K562 (cell line): ENCODE results near the gene SLC38A11. TPM values are rescaled to one million over a fixed set of nuclear protein-coding genes. Genes with fewer than 3 reads are reported as not detected.

ENCODE experiments used
- ATAC-seq: fragments of 200-7000 bp; cut with Tn5 transposase; 3 replicates; pipeline ENCODE4 v1.9.1; 2020; ENCODE audit warnings: moderate library complexity
- BruUV-seq: library from RNA; stranded (reverse); fragments of 400-500 nt; replicated peaks from 2 replicates; lab custom pipeline; 2021; lab: Mats Ljungman, UMichigan
- CTCF ChIA-PET: fragments of 300-600 bp; formaldehyde crosslinking; extraction: SDS; loops from one replicate; lab custom pipeline; 2021; ENCODE audit warnings: low intra/inter-chr PET ratio; lab: Yijun Ruan, JAX
- POLR2A ChIA-PET: fragments of 300-600, 350-650 bp; sonication (Branson Sonifier 250); formaldehyde crosslinking; extraction: SDS; loops from one replicate; lab custom pipeline; 2021; ENCODE audit warnings: antibody characterized with exemption, inconsistent platforms; lab: Yijun Ruan, JAX
- DNase-seq, 4 experiments: peaks; one replicate each; pipeline versions ENCODE4 v3.0.0 to v3.0.0-alpha.2; 2011 to 2018; ENCODE audit warnings: low spot score in 3 of 4, mixed read lengths in 3 of 4; ENCODE audit errors: extremely low read depth in 1 of 4
- FAIRE-seq: peaks from 2 replicates; lab custom pipeline; 2011; peaks lifted over from hg19 to GRCh38; lab: Jason Lieb, UNC
- H2AFZ ChIP-seq: 2 replicates; pipeline ENCODE4 v1.6.0; 2011; ENCODE audit warnings: low read depth, low read length, control low read depth, inconsistent platforms
- H3K27ac ChIP-seq: fragments of 200-600 bp; 3 replicates; pipeline ENCODE4 v1.8.0; 2011; ENCODE audit warnings: low read depth, mild to moderate bottlenecking, control low read depth, inconsistent platforms, low read length, moderate library complexity, mixed read lengths; ENCODE audit errors: extremely low read depth
- H3K27me3 ChIP-seq, 2 experiments: fragments of 300-600 bp in 1 of 2; 2 replicates in 1 of 2; 3 replicates in 1 of 2; pipeline versions ENCODE4 v1.6.0 to v1.8.0; 2011; ENCODE audit warnings: inconsistent platforms in 2 of 2, low read length in 2 of 2, mild to moderate bottlenecking in 1 of 2, mixed read lengths in 1 of 2, moderate library complexity in 1 of 2; ENCODE audit not compliant: control insufficient read depth in 2 of 2, insufficient read depth in 2 of 2
- H3K36me3 ChIP-seq: fragments of 300-600 bp; 3 replicates; pipeline ENCODE4 v1.8.0; 2011; ENCODE audit warnings: mild to moderate bottlenecking, low read length, inconsistent platforms; ENCODE audit not compliant: control insufficient read depth, insufficient read depth
- H3K4me1 ChIP-seq, 2 experiments: fragments of 200-600 bp in 1 of 2; replicated peaks in 1 of 2; 2 replicates in 1 of 2; 3 replicates in 1 of 2; pipeline versions ENCODE4 v1.5.1 to v1.8.0; 2011; ENCODE audit warnings: inconsistent platforms in 2 of 2, low read length in 2 of 2, mild to moderate bottlenecking in 1 of 2, mixed read lengths in 1 of 2, moderate library complexity in 1 of 2; ENCODE audit not compliant: control insufficient read depth in 2 of 2, insufficient read depth in 2 of 2
- H3K4me2 ChIP-seq: 2 replicates; pipeline ENCODE4 v1.6.1; 2011; ENCODE audit warnings: low read length, control low read depth, inconsistent platforms, mixed read lengths; ENCODE audit not compliant: insufficient read depth
- H3K4me3 ChIP-seq: fragments of 200-600 bp; sonication (generic), shearing (Covaris generic); 2 replicates; pipeline ENCODE4 v1.5.1; 2016; ENCODE audit warnings: control low read depth, inconsistent platforms
- H3K79me2 ChIP-seq: fragments of 200-600 bp; 3 replicates; pipeline ENCODE4 v1.8.0; 2011; ENCODE audit warnings: low read length, inconsistent platforms; ENCODE audit not compliant: control insufficient read depth, insufficient read depth
- H3K9ac ChIP-seq, 2 experiments: 2 replicates each; pipeline versions ENCODE4 v1.6.0 to v1.6.1; 2011; ENCODE audit warnings: low read depth in 2 of 2, low read length in 2 of 2, control low read depth in 1 of 2, inconsistent platforms in 1 of 2, mild to moderate bottlenecking in 1 of 2, mixed read lengths in 1 of 2; ENCODE audit not compliant: insufficient read depth in 1 of 2
- H3K9me1 ChIP-seq: one replicate; pipeline ENCODE4 v1.6.0; 2011; ENCODE audit warnings: inconsistent platforms, mild to moderate bottlenecking, low read length, moderate library complexity; ENCODE audit not compliant: control insufficient read depth, insufficient read depth
- H3K9me3 ChIP-seq: replicated peaks from 2 replicates; pipeline ENCODE4 v1.5.1; 2011; ENCODE audit warnings: low read depth, low read length, inconsistent platforms; ENCODE audit not compliant: control insufficient read depth, insufficient read depth
- H4K20me1 ChIP-seq: replicated peaks from 2 replicates; pipeline ENCODE4 v1.6.1; 2011; ENCODE audit warnings: low read length, inconsistent platforms, mixed read lengths; ENCODE audit not compliant: control insufficient read depth, insufficient read depth
- BCL6 ChIP-seq: fragments of 250-450 bp; sonication (Bioruptor Pico); IDR thresholded peaks from 2 replicates; pipeline ENCODE4 v1.4.0; 2020
- FOXJ3 ChIP-seq: sonication (generic); formaldehyde crosslinking; IDR thresholded peaks from 2 replicates; pipeline ENCODE4 v1.4.0; 2020; ENCODE audit warnings: mild to moderate bottlenecking, missing genetic modification reagents
- HDGF ChIP-seq: fragments of 450-650 bp; IDR thresholded peaks from 2 replicates; pipeline ENCODE4 v1.6.1; 2016
- RAD21 ChIP-seq, 2 experiments: fragments of 250-450 bp in 1 of 2; fragments of 450-650 bp in 1 of 2; sonication (Bioruptor Pico) in 1 of 2; formaldehyde crosslinking in 1 of 2; IDR thresholded peaks in 1 of 2; conservative IDR thresholded peaks in 1 of 2; 2 replicates each; pipeline versions ENCODE4 v1.4.0 to v1.8.0; 2020 to 2022; ENCODE audit warnings: mild to moderate bottlenecking in 2 of 2, moderate library complexity in 1 of 2
- ZBED1 ChIP-seq: IDR thresholded peaks from 2 replicates; pipeline ENCODE4 v1.6.1; 2014
- ZNF24 ChIP-seq: fragments of 450-650 bp; IDR thresholded peaks from 2 replicates; pipeline ENCODE4 v1.6.1; 2016
- ZZZ3 ChIP-seq: fragments of 450-650 bp; IDR thresholded peaks from 2 replicates; pipeline ENCODE4 v1.6.1; 2016; ENCODE audit warnings: antibody characterized with exemption, mild to moderate bottlenecking, moderate library complexity
- in situ Hi-C: fragments of 300-500 bp; cut with MboI; formaldehyde crosslinking; loops from 4 replicates; pipeline ENCODE4 v1.15.0; 2018; ENCODE audit warnings: inconsistent platforms, mixed read lengths
- intact Hi-C: fragments of 100-400 bp; cut with micrococcal nuclease; formaldehyde crosslinking; loops from 2 replicates; pipeline ENCODE4 v1.14.2; 2022
- polyA plus RNA-seq, 8 experiments: library from polyadenylated mRNA; depleted of rRNA in 4 of 8; stranded (reverse) in 5 of 8; unstranded in 3 of 8; fragments of >200 nt; fragmentation: Nextera tagmentation in 2 of 8; fragmentation: Illumina TruSeq in 1 of 8; extraction: Ambion mirVana in 2 of 8; extraction: Trizol in 1 of 8; gene quantifications; 2 replicates each; pipeline versions ENCODE4 v1.2.1 to v1.2.3, GENCODE V29; 2011 to 2014; ENCODE audit warnings: inconsistent platforms in 1 of 8, missing spikeins in 1 of 8
- total RNA-seq, 7 experiments: library from RNA; depleted of rRNA in 6 of 7; stranded (reverse); fragments of >200 nt in 6 of 7; fragmentation: Illumina TruSeq in 2 of 7; extraction: Trizol in 2 of 7; gene quantifications; 2 replicates each; pipeline versions ENCODE4 v1.2.1 to v1.2.3, GENCODE V29; 2011 to 2021; ENCODE audit warnings: low replicate concordance in 1 of 7
- TF ChIP-seq, protein P1 (sequence below): sonication (generic); formaldehyde crosslinking; IDR thresholded peaks from 2 replicates; pipeline ENCODE4 v1.8.0; 2022; ENCODE audit warnings: mild to moderate bottlenecking, low read depth, missing genetic modification reagents

SLC38A11 gene
- total and polyA plus RNA-seq, 9 of the 15 experiments (the other 6 are each of a cell fraction or from before 2014, with no cell fraction given), result not detected

DNA sequence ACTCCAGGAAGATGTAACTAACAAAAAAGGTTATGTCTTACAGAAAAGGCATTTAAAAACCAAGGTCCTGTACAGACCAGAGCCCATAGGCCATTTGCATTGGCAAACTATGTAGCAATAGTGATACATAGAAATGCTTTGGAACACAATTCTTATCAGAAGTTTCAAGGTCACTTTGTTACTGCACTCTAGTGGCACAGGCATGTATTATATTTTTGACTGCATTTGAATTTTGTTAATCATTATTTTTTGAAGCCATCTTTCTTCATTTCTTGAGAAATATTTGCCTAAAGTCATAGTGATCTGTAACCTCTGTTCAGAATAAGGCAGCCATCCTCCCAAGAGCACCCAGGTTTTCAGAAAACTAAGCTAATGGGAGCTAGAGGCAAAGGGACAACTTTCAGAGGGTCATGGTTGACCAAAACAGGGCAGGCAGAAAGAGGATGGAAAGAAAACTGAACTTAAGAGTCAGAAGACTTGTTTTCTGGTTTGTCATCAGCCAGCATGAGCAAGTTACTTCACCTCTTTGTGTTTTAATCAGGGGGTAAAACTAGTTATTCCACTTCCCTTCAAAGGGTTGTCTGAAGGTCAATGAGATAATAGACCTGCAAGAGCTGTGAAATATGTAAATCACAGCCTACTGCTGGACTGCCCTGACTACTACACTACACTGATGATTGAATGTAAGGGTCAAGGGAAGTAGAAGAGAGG lies 41.5 kb downstream of the SLC38A11 start:
- CTCF ChIA-PET, result interaction anchor here (0.6 kb wide), 1 partner anchor 173 kb away, joined by 3 read pairs; no protein-coding TSS in a partner anchor
- Histone ChIP-seq H3K9me3 (no peaks in the 10 kb centered on the region), H3K9me1 (no peaks in the 10 kb centered on the region), H3K4me2 (no peak overlapping the region), H2AFZ (no peak overlapping the region), H4K20me1 (no peaks in the 10 kb centered on the region), H3K27me3 (no peaks in the 10 kb centered on the region), H3K79me2 (no peaks in the 10 kb centered on the region), H3K27ac (no peak overlapping the region), H3K36me3 (no peaks in the 10 kb centered on the region), H3K4me3 (no peak overlapping the region), H3K9ac (no peak overlapping the region), H3K4me1 (no peaks in the 10 kb centered on the region)
- POLR2A ChIA-PET, result interaction anchor here (0.7 kb wide), 1 partner anchor 668 kb away, joined by 4 read pairs; no protein-coding TSS in a partner anchor
- ATAC-seq (no peak), DNase-seq (no peak), FAIRE-seq (no peak)
- no TSS peak for BruUV-seq
- no peak for TF ChIP-seq BCL6 (CRISPR knock-in tag)
- TF ChIP-seq ZBED1, result no peak
- no peak for TF ChIP-seq HDGF
- TF ChIP-seq FOXJ3 (CRISPR knock-in tag), result no peak
- peak in 1 of 2 experiments; percentile 16; a peak in 1 of 4 replicates for TF ChIP-seq RAD21 (CRISPR knock-in tag; conservative IDR thresholded peaks at IDR 0.05 in 1 of 2, IDR thresholded peaks at IDR 0.05 in 1 of 2)
- TF ChIP-seq, protein P1, sequence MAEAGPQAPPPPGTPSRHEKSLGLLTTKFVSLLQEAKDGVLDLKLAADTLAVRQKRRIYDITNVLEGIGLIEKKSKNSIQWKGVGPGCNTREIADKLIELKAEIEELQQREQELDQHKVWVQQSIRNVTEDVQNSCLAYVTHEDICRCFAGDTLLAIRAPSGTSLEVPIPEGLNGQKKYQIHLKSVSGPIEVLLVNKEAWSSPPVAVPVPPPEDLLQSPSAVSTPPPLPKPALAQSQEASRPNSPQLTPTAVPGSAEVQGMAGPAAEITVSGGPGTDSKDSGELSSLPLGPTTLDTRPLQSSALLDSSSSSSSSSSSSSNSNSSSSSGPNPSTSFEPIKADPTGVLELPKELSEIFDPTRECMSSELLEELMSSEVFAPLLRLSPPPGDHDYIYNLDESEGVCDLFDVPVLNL (CRISPR knock-in tag), result no peak
- no peak for TF ChIP-seq ZZZ3
- no peak for TF ChIP-seq ZNF24
- in situ Hi-C loops, result no loop called here
- intact Hi-C loops, result no loop called here
